Activated CD4-positive, CD25-positive, alpha-beta regulatory T cell treated with anti-CD3 and anti-CD28 coated beads, Interleukin-2, amount 50 U/mL, for 24 hours (primary cell): ENCODE measurements around the gene STEAP4.

Experiments used
- ATAC-seq, 2 donors: fragments of 150-1000 bp; cut with Tn5 transposase; one replicate each; pipeline ENCODE4 v1.10.0; 2021; ENCODE audit warnings: mild to moderate bottlenecking in 1 of 2, moderate library complexity in 1 of 2

STEAP4 gene

DNA sequence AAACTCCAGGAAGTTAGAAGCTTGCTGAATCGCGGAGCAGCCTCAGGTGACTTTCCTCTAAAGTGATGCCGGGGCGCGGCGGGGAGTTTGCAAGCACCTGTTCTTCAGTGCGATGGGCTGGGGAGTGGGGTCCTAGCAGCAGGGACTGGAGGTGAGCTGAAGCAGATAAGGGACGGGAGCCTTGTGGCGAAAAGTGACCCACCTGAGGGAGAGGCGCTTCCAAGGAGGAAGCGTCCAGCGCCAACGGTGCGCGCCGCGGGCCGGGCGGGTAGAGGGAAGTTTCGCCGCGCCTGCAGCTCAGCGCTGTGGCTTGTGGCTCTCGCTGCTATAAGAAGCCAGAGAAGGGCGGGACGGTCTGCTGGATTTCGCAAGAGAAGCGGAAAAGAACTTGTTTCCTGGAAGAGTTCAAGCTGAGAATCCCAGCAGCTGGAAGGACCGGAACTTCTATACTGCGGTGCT is at the start of gene STEAP4:
STEAP4 (minus strand) TSS at position 305 of the 459 bp plus-strand sequence. CDS start 22,625 bp downstream, outside the sequence.
- no peak for ATAC-seq

DNA sequence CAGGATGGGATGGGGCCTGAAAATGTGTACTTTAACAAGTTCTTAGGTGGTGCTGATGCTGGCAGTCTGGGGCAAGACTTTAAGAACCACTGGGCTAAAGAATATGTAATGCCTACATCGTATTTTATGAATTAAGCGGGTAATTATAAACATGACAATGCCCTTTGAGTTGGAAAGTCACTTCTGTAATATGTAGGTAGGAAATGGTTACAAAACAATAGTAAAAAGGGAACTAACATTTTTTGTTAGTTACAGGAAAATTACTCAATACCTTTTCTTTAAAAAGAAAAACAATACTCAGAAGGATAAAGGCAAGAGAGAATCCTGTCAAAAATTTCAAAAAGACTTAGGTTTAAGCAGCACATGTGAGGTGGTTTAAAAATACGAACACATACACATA is 48.3 kb upstream of the STEAP4 start:
- no peak for ATAC-seq

DNA sequence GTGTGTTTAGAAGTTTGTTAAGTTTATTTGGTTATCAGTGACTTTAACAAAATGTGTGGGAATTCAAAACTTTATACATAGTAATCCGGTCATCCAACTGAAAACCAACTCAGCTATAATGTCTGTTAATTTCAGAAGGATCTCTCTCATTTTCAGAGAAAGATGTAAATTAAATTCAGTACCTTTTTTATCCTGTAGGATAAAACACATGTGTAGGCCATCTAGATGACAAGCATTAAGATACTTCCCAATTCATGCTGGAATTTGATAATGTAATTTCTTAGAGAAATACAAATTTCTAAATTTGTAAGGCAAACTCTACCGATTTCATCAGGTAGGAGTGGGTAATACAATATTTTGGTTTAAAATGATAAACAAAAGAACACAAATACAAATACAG is 43.4 kb upstream of the STEAP4 start:
- ATAC-seq: no peak

DNA sequence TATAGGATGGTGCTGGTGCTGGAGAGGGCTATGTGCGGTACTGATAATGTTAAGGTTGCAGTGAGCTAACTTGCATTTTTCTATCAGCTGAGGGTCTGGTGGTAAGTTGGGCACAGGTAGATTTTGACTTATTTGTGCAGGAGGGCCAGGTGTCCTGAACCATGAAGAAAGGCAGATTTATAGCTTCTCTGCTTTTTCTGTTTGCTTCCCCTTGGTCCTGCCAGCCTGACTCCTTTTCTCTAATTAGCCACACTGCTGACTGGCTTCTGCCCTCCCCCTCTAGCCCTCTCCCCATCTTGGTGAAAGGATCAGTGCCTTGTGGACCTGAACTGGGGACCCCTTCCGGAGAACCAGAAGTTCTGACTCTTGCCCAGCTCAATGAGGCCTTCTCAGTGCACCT is 40.8 kb upstream of the STEAP4 start:
- ATAC-seq: no peak

DNA sequence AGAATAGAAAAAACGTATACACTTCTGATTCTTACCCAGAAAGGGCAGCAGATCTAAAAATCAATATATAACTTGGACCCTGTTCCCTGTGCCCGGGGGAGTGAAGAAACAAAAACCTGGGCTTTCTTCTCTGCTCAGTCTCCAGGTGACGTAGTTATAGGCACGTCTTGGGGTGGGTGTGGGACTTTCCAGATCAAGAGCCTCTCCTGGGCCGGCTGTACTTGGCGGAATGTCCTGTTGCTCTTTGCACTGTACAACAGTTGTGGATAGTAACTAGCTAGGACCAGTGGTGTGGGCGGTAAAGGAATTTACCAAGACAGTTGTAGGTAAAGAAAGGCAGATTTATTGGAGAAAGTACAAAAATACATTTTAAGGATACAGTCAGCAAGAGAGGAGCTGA is 40.4 kb upstream of the STEAP4 start:
- ATAC-seq: no peak

DNA sequence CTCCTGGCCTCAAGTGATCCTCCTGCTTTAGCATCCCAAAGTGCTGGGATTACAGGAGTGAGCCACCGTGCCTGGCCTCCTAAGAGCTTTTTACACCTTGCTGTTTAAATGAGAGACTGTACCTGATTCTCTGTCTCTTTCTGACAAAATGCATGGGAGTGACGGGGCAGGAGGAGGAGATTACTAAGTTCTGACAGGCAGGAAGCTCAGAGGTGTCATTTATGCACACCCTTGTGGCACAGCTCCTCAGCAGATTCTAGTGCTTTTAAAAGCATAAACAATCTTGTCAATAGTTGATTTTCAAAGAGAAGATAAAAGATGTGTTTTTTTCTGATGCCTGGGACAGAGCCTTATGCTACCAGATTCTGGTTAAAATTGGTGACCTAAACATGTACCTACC is 39.7 kb upstream of the STEAP4 start:
- ATAC-seq: no peak

DNA sequence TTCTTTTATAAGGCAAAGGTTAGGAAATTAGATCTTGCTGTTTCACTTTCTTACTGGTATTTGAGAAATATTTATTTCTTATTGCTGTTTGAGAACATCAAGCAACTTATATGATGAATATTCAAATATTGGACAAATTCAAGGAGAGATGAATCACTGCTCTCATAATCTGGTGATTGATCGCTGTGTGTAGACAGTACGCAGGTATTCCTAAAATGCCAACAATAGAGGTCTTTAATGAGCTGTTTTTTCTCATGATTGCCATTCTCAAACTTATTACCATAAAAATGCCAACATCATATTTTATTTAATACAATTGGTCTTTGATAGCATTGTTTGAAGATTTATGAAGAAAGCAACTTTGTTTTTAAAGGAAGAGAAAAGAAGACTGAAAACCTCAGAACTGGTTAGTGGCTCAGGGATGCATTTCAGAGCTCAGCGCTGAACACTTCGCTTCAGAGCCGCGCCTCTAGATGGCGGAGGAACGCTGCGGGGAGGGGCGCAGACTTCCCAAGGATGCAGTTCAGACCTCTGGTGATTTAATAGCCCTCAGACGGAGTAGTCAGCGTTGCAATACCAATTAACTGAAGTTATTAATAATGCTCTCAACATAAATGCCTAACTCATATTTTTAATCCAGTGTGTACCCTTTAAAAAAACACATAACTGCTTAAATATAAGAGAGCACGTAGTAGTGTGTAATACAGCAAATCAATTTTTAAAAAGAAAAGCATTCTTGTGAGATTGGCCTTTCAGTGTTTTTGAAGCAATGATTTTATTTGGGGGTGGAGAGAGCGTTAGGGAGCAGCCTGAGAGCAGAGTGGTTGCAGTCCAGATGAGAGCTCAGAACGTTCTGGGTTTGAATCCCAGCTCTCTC is 38.5 kb upstream of the STEAP4 start:
- no peak for ATAC-seq

DNA sequence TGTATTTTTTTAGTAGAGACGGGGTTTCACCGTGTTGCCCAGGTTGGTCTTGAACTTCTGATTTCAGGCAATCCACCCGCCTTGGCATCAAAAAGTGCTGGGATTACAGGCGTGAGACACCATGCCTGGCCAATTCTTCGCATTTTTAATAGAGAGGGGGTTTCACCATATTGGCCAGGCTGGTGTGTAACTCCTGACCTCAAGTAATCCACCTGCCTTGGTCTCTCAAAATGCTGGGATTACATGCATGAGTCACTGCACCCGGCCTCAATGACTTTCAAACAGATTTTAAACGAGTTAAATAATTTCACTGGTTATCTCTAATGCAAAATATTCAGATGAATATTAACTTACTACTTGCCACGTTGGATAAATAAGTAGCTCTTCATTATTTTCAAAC is 37.6 kb upstream of the STEAP4 start:
- no peak for ATAC-seq

DNA sequence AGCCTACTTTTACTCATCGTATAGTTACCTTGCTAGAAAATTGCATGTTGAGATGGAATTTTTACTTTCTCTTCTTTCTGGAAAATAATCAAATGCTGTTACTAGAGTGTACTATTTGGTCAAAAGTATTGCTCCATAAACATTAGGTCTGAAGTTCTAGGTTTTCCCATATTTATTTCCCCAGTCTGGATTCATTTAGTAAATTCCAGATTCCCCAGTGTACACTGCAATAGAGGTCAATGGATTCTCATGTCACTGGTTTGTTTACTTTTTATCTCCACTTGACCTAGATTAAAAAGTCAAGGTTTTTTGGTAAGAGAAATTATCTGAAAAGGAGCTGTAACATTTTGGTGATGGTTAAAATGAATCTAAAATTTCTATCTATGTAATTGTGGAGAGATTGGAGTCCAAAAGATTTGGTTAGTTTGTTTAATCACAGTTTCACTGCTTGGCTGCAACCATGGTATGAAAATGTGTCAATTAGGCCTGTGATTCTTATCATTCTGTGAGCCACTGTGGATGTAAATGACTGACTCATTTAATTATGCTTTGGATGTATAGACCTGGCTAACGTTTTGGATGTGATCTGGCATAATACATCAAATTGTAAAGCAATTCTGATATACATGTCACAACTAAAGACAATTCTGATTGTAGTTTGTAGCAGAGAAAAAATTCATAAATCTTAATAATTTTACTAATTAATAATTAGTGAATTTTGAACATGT is 32.7 kb upstream of the STEAP4 start:
- ATAC-seq: no peak

DNA sequence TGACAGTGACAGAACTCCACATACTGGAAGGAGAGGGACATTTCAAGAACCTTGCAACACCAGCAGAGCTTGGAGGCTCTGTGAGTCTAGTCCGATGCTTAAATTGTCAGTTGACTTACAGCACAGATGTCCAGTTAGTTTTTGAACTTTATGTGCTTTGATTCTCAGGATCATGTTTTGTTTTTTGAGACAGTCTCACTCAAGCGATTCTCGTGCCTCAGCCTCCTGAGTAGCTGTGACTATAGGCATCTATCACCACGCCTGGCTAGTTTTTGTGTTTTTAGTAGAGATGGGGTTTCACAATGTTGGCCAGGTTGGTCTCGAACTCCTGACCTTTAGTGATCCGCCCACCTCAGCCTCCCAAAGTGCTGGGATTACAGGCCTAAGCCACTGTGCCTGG is 31.8 kb upstream of the STEAP4 start:
- no peak for ATAC-seq

DNA sequence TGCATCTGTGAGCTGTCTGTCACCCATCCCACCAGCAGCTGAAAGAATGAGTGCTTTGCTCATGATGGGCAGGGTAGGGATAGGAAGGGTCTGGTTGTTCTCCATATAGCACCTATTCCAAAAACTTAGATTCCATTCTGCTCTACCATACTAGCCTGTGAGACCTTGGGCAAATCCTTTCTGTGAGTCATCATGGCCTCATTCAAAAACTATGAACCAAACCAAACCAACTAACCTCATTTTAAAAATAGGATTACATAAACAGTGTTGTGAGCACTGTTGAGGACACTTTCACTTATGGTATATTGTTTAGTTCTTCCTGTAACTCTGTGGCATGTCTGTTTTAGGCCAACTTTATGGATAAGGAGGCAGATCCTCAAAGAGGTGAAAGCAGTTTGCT is 30.9 kb upstream of the STEAP4 start:
- peak in 1 of 2 donors; percentile 21 for ATAC-seq

DNA sequence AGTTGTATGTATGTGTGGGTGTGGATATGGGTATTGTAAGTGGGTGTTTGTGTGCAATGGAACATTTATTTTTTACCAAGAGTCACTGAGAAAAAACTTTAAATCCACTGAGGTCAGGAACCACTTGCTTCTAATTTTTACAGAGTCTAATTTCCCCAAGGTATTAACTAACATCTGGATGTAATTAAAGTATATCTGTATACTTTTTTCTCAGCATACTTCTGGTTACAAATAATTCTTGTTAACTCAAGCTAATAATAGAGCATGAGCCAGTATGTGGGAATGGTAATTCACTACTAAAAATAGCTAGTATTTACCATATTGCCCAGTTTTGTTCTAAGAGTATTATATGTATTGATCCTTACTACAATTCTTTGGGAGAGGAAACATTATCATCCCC is 24.6 kb upstream of the STEAP4 start:
- ATAC-seq: no peak

DNA sequence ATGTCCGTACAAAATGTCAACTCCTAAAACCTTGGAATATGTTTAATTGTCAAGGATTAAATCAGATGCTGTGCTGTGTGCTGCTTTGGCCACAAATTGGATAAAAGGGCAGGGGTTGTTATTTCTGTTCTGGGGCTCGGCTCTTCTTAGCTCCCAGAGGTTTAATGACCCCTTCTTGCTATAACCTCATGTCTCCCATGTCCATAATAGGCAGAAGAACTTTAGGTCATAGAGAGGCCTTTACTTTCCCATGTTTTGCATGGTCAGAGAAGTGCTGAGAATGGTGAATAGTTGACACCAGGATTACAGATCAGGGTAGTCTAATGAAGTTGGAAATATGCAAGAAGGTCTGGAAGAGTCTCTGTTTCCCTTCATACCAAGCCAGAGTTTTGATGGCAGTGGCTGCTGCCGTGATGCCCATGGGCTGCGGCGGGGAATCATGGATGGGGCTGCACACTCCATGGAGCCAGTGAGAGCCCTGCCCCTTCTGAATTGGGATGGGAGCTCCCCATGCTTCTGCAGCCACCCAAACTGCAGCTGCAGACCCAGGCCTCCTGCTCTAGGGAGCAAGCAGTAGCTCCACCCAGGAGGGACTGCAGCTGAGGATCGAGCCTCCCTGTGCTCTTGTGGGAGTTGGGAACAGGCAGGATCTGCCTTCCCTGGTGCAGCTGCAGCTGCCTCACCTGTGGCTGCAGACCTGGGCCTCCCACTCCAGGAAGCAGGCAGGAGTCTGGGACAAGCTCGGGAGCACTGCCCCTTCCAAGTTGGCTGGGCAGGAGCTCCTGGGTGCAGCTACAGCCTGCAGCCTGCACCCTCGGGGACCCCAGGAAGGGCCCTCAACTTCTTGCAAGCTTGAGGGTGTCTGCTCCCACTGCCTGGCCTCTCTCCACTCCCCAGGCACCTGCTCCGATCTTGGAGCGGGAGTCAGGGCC is 23.1 kb upstream of the STEAP4 start:
- ATAC-seq: no peak

DNA sequence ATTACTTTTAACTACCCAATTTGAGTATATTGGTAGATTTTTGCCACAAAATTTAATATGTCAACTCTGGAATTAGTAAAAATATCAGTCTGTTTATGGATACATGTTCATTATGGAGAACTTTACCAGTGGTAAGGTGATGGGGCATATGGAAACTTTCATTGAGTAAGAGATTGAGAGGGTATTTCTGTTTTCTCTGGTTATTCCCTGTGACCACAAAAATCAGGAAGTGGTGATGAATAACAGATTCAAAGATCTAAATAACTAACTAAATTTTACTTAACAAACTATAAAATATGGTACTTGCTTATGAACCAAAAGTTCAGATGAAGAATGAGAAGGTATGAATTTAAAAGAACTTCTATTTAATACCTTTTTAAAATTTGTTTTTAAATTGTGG is 22.1 kb upstream of the STEAP4 start:
- ATAC-seq: no peak

DNA sequence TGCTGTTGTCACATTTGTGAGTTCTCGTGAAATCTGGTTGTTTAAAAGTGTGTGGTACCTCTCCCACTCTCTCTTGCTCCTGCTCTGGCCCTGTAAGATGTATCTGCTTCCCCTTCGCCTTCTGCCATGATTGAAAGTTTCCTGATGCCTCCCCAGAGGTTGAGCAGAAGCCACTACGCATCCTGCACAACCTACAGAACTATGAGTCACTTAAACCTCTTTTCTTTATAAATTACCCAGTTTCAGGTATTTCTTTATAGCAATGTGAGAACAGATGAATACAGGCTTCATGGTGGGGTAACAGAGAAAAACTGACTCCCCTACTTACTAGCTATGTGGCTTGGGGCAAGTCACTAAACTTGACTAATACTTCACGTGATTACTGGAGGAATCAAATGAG is 18.0 kb upstream of the STEAP4 start:
- ATAC-seq: no peak

DNA sequence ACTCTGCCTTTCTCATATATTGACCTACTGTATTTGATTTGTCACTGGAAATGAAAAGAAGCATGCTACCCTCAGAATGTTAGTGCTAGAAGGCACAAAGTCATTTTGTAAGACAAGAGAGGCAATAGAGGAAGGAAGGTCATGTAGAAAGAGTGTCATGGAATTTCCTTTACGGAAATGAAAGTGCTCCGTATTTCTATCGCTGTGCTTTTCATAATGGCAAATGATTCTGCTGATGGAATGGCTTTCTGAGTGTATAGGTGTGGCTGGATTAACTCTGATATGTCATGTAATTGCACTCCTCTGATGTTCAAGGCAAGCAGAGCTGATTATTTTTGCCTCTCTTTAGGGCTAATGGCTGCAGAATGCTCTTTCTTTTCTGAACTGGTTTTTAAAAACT is 15.5 kb upstream of the STEAP4 start:
- no peak for ATAC-seq

DNA sequence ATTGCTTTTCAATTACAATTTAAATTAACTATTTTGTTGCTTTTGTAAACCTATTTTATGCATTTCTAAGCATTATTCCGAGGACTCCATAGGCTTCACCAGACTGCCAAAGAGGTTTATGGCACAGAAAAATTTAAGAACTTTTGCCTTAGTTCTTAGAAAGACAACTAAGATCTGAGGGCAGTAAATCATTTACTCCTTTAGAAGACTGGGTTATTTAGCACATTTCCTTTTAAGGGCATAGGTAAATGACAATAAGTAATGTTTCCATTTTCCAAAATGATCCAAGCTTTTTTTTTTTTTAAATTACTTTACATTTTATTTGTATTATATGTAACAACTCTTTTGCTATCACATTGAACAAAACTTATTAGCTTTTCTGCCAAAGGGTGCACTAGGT is 15.0 kb upstream of the STEAP4 start:
- no peak for ATAC-seq

DNA sequence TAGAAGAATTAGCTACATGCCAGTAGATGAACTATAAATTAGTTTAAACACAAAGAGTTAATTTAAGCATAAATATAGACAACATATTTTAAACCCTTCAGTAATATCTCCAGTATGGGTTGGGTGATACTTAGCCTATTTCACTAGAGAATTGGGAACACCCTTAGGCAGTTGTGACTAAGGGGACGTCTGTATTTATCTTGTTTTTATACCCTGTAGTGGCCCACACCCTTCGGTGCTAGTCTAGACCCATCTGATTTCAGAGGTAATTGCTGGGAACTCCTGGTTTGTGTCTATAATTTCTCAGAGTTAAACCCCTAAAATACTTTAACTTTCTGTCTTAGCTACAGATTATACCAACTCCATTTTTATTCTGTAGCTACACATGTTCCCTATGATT is 11.5 kb upstream of the STEAP4 start:
- ATAC-seq: no peak

DNA sequence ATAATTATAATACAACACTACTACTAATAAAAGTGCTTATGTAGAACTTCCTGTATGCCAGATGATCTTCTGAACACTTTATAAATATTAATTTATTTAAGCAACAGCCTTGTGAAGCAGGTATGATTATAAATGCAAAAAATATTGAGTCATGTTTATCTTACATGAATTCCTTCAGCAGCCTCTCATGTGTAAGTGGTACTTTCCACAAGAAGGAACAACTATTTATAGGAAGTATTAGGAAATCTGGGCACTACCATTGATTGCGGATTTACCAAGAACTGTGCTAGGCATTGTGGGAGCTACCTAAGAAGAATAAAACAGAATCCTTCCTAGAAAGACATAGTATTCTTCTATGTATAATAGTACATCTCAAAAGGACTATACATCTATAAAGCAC is 10.7 kb upstream of the STEAP4 start:
- no peak for ATAC-seq

DNA sequence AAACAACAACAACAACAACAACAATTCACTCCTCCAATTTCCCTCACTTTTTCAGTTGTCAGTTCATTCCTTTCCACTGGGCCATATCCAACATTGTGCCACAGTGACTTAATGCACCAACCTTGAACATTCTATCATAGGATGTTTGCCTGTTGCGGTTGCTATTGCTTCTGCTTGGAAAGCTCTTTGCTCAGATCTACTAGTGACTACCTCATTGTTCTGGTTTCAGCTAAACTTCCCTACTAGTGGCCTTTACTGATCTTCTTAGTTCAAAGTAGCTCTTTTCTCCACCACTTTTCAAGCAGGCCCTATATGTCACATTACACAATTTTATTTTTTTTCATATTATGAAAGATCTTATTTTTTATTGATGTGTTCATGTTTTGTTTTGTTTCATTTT is 9.8 kb upstream of the STEAP4 start:
- no peak for ATAC-seq

DNA sequence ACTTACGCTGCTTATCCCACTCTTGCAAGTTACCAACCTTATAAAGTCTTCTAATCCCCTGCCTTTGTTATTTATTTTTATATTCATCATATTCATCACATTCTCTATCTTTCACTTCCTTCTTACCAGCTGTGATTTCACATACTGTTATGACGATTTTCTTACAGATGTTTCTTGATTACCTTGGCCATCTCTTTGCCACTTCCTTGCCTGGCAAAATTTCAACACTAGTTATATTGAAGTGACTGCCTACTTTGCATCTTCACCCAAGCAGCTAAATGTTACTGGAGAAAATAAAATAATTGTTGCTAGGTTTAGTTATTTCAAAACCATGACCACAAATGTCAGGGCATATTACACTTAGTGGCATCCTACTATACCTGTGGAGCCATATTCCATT is 8.8 kb upstream of the STEAP4 start:
- ATAC-seq: no peak

DNA sequence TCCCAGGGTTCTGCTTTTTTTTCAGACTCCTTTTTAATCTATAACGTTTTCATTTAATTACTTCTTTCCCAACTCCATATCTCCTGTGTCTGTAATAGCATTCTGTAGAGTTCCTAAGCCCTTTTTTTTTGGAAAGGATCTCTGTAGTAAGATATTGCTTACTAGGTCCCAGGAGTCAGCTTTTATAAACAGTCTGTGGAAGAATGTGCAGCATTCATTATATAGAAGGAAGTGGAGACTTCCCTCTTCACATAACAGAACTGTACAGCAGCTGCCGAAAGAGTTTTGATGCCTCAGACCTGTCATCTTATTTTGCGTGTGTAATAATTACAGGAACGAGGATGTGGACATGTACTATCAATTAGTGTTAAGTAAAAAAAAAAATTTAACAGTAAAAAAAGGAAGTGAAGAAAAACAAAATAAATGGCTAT is 7.4 kb upstream of the STEAP4 start:
- no peak for ATAC-seq

DNA sequence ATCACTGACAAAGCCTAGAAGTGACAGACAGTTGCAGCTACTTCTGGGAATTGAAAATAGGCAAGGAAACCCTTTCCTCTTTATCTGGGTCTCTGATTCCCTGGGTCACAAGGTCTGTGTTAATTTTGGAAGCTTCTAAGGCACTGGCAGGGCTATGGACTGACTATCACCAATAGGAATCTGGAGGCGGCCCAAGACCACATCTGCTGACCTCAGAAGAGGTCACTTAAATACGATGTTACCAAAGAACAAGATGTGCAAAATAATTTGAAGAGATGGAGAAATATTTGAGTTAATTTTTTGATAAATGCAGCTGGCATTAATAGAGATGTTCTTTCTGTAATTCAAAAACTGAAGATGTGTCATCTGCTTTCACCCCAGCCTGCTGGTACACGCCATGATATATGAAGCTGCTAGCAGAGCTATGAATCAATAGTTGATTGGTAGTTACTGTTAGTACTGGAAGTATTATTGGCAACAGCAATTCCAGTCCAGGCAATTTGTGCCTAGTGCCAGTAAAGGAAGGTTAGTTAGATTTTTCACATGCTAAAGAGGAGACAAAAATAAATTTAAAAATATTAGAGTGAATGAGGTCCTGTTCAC is 5.5 kb upstream of the STEAP4 start:
- ATAC-seq: no peak
